GM04503 (cell line): ENCODE data around the gene PASK.

Source experiments
- DNase-seq: peaks from one replicate; pipeline ENCODE4 v3.0.0-alpha.2; 2012; ENCODE audit warnings: low read depth

Gene PASK

DNA sequence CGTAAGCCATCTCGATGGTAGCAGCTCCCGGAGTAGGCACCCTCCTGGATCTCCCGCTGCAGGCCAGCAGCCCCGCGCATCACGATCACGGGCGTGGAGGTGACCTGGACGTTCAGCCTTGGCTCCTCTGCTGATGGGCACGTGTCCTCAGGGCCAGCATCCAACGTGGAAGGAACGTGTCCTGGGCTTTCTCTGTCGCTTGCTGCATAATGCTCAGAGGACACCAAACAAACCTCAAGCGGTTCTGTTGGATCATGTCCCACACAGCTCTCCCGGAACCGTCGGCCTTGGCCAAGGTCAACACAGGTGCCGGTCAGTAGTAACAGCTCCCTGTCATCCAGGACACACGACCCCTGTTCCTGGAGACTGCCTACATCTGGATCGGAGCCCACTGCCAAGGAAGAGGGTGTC lies 23.1 kb downstream of the PASK start:
- no peak for DNase-seq

GRCh38 chr2:241125626-241126025 lies 23.6 kb downstream of the PASK start:
- no peak for DNase-seq

- no peak for DNase-seq
These were observed 25.3 kb downstream of the PASK start for GRCh38 chr2:241123816-241124536.

DNA sequence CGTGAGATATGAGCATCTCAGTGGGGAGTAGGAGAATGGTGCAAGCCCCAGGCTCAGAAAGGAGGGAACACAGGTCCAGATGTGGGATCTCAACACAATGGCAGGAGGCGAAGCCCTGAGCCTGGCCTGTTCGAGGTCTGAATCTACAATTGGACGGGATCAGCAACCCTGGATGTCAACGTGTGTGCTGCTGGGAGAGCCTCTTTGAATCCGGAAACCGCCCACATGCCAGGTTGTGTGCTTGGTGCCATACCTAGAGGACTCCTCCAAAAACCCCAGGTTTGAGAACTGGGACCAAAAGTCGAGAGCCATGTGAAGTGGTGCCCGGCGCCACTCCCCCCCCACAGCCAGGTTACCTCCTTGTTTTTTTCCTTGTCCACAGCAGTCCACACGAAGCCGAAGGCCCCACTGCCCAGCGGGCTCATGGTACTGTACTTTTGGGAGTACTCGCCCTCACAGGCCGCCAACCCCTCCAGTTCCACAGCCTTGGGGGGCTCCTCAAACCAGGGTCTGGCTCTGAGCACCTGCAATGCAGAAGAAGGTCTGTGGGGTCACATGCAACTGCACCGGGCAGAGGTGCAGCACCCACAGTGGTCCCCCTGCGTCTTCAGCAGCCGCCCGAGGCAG lies 26.8 kb downstream of the PASK start:
- no peak for DNase-seq

DNA sequence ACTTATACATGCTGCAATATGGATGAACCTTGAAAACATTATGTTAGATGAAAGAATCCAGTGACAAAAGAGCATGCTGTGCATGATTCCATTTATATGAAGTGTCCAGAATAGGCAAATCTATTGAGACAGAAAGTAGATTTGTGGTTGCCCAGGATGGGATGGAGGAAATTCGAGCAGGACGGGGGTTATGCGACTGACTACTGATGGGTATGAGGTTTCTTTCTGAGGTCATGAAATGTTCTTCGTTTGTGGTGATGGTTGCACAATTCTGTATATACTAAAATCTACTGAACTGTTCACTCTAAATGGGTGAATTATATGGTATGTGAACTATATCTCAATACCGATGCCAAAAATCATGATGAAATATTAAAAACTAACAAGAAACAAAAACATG lies 28.3 kb downstream of the PASK start:
- no peak for DNase-seq

- DNase-seq = no peak
These were observed 28.8 kb downstream of the PASK start for GRCh38 chr2:241120440-241120839.

GRCh38 chr2:241118737-241119505 lies 30.4 kb downstream of the PASK start:
- no peak for DNase-seq

DNA sequence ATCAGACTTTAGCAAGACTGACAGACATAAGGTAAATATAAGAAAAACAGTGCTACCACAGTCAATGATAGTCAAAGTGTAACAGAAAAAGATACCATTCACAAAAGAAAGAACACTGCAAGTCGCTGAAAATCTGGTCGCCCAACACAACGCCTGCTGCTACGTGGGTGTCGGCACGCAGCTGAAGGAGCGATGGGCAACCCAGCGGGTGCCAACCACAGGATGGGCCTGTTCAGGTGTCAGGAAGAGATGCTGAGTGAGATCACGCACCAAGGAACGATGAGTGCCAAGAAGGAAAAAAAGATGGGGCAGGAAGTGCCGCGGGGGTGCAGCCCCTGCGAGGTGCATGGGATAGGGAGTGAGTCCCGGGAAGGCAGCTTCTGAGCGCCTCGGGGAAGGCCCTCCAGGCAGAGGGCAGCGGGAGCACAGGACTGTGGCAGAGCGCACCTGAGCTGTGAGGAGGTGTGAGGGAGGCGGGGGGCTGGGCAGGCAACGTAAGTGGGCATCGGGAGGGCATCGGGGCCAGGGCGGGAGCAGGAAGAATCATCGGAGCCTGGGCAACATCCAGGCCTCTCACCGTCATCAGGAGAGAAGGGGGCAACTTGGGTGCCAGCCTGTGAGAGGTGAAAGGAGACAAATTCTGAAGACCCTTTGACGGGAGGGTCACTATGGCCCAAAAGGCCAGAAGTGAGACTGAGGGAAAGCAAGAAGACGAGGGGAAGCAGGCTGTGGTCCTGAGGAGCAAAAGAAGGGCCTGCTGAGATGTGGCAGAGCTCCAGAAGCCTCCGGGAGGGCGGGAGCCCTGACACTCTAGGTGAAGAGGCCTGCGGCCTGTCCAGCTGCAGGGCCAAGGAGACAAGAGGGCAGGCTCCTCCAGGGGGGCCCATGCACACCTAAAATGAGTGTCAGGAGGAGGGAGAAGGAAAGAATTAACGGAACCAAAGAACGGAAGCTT lies 32.4 kb downstream of the PASK start:
- no peak for DNase-seq

GRCh38 chr2:241115361-241115760 lies 33.9 kb downstream of the PASK start:
- no peak for DNase-seq

DNA sequence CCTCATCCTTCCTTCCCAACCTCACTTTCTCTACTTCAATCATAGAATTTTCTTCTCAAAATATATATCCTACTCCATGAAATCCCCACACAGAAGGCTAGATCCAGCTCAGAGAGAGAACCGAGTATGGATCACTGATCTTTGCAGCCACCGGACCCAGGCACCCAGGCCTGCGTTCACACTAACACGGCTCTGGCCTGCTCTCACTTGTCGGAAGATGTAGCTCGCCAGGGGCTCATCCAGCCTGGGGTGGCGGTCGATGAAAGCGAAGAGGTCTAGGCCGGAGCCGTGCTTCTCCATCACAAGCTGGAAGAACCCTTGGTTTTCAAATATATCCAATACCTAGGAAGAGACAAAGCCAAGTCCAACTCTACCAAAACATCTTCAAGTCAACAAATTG lies 34.4 kb downstream of the PASK start:
- DNase-seq = no peak

DNA sequence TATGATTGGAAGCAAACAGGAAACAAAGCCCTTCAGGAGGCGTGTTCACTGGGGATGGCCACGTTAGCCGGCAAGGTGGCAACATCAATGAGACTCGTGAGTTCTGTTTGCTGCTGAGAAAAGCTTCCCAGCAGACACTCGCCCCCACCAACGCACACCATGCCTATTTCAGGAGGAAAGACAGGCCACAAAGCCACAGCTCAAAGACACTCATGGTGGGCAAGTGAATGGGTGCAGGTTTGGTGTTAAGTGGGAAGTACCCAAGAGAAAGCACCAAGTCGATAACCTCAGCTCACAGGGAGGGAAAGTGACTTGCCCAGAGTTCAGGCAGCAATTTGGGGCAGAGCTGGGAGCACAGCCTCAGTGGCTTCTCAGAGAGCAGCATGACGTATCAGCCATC lies 36.7 kb downstream of the PASK start:
- DNase-seq = no peak

GRCh38 chr2:241112046-241112445 lies 37.2 kb downstream of the PASK start:
- no peak for DNase-seq

DNA sequence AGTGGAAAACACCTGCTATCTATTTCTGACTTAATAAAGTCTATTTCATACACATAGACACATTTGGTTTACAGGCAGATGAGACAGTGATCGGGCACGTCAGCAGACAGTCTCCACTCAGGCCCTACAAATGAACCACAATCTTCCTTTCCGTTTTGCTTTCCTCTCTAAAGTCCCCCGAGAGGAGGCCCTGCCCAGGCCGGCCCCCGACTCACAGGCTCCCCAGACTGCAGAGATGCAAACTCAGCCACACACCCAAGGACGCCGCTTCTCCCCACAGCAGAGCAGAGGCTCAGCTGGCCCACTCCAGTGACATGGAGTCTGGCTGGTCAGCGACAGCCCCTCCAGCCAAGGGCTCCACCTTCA lies 37.8 kb downstream of the PASK start:
- no peak for DNase-seq

DNA sequence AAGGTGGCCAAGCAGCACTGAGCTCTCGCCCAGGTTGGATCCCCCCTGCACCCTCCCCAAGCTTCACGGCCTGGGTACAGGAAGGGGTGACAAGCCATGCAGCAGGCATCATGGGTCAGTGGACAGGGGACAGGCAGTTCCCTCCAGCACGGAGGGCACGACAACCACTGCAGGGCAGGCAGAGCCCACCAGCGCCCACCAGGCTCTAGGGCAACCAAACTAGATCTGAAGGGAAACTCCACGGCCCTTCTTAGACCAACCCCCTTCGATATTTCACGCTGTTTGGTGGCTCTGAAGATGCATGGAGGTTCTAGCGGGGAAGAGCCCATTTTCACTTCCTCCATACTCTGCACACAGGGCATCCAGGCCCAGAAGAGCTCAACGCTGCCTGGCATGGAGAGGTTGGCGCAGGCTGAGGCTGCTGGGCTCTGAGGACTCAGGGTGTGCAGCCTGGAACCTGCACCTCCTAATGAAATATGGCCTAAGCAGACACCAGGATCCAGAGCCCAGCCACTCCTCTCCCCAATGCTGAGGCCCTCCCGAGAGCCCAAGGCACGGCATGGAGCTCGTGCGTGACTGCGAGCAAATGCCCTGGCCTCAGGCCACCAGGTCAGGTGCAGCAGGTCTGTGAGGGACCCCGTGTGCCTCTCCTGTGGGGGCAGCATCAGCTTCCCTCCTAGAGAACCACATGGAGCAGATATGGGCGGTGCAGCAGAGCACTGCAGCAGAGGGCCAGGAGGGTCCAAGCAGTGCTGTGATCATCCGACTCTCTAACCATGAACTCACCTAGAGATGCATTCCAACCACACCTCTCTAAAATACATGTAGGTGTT lies 38.4 kb downstream of the PASK start:
- DNase-seq = no peak

DNA sequence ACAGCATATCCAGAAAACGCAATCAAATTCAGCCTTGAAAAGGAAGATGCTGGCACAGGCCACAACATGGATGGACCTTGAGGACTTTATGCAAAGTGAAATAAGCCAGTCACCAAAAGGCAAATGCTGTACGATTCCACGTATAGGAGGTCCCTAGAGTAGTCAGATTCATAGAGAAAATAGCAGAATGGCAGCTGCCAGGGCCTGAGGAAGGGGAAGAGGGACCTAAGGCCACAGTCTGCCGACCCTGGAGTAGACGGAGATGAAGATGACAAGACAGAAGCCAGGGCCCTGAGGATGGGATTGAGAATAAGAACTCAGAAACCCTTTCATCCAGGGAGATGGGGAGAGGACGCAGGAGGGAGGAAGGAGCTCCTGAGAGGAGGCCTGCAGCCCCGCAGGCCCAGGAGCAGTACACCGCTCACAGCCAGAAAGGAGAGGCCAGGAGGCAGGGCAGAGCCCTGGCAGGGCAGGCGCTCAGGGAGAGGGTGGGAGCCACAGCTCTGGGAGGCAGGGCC lies 39.1 kb downstream of the PASK start:
- no peak for DNase-seq

DNA sequence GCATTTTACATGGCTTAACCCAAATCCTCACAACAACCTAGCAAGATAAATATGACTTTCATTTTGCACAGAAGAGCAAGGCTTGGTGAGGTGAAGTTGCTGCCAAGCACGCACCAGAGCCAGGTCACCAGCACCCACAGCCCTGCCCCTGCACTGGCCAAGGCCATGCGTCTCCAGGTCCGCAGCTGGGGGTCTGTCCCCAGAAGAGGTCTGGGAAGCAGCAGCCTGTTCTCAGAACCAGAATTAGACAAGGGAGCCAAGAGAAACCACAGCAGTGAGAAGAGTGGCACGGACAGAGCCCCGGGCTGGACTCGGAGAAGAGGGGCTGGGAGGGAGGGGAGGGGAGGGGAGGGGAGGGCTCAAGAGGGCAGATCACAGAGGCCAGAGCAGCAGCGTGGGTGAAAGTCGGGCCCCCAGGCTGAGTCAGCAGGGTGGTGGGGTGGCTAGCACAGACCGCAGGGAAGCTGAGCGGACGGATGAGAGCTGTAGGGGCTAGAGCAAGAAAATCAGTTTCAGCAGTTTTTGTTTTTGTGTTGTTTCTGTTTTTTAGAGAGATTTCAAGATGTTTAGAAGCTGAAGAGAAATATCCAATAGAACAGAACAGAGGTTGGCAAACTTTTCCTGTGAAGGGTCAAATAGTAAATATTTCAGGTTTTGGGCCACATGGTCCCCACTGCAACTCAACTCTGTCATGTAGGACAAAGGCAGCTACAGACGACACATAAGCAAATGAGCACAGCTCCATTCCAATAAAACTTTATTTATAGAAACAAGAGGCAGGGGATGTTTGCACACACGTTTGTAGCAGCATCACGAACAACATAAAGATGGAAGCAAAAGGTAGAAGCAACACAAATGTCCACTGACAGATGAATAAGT lies 39.8 kb downstream of the PASK start:
- no peak for DNase-seq

DNA sequence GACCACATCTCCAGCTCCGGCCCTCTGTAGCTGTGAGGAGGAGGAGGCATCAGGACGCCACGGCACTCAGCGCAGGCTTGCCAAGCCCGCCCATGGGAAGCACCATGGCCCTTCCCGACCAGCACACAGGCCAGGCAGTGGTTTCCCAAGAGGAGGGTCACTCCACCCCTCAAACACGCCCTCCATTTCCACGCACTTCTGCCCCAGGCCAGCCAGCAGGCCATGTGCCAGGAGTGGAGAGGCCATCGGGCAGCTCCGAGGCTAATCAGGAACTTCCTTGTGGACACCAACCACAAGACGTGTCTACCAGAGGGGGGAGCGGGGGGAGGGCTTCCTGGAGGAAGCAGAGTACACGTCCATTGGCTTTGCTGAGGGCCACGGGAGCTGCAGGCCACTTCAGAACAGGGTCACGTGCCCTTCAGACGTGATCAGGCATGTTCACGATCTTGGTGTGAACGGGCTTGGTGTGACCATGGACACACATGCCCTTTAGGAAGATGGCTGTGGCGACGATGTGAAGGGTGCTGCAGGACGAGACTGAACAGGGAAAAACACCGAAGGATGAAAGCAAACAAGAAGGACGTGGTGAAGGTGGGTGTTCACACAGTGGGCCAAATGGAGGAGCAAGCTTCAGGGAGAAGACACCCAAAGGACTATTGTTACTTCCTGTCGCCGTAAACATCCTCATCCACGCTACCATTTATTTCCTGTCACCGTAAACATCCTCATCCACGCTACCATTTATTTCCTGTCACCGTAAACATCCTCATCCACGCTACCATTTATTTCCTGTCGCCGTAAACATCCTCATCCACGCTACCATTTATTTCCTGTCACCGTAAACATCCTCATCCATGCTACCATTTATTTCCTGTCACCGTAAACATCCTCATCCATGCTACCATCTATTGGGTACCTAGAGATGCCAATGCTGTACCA lies 40.7 kb downstream of the PASK start:
- no peak for DNase-seq

DNA sequence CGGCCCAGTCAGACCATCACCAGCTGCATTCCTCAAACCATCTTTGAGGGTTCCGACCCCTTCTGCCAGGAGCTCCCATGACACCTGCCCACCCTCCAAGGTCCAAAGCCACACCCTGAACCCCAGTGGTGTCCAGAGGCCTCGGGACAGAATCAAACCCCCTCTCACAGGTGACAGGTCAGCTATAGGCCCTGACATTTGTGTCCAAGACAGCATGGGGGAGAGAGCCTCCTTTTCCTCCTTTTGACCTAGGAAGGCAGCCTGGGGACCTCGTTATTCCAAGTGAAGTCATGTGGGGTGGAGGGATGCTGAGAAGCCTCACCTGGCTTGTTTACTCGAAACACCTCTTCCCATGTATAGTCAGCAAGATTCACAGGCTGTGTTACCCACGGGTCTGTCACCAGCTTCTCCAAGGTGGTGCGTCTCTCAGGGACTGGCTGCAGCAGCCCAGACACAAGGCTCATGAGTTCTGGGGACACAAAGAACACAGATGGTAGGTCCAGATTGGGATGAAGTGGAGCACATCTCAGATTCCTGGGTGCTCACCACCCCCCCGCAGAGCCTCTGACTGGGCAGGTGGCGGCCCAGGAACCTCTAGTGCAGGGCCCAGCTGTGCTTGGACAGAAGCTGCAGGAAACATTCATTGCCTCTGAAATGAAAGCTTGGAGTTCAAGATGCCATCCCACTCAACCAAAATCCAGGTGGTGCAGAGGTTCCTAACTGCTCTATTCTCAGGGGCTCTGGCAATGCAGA lies 42.1 kb downstream of the PASK start:
- no peak for DNase-seq
